Liver (tissue), 9 donors: ENCODE data around the gene PDE9A. TPM values are rescaled to one million over a fixed set of nuclear protein-coding genes. Genes with fewer than 3 reads are reported as not detected.

Source experiments
- DNase-seq: peaks from one replicate; pipeline ENCODE4 v3.0.0-alpha.2; 2017; ENCODE audit warnings: low spot score
- H3K27ac ChIP-seq, 2 donors: one replicate each; pipeline ENCODE4 v1.7.0; 2013; ENCODE audit warnings: inconsistent platforms in 2 of 2, low read length in 2 of 2, control low read depth in 1 of 2, low read depth in 1 of 2, mild to moderate bottlenecking in 1 of 2
- H3K27me3 ChIP-seq, 4 donors: one replicate each; pipeline versions ENCODE4 v1.6.1 to v1.7.0; 2013; ENCODE audit warnings: low read length in 3 of 4, inconsistent platforms in 1 of 4, mild to moderate bottlenecking in 1 of 4, moderate library complexity in 1 of 4; ENCODE audit not compliant: control insufficient read depth in 4 of 4, insufficient read depth in 4 of 4
- H3K36me3 ChIP-seq, 4 donors: one replicate each; pipeline versions ENCODE4 v1.6.1 to v1.7.0; 2013; ENCODE audit warnings: low read length in 3 of 4, mild to moderate bottlenecking in 3 of 4, low read depth in 1 of 4, moderate library complexity in 1 of 4; ENCODE audit not compliant: control insufficient read depth in 4 of 4, insufficient read depth in 3 of 4
- H3K4me1 ChIP-seq, 4 donors: one replicate each; pipeline versions ENCODE4 v1.6.1 to v1.7.0; 2013; ENCODE audit warnings: low read length in 3 of 4, mild to moderate bottlenecking in 3 of 4, moderate library complexity in 1 of 4; ENCODE audit not compliant: control insufficient read depth in 4 of 4, insufficient read depth in 4 of 4
- H3K4me3 ChIP-seq, 3 donors: one replicate each; pipeline versions ENCODE4 v1.6.1 to v1.7.0; 2013; ENCODE audit warnings: low read length in 3 of 3, control low read depth in 1 of 3, low read depth in 1 of 3, mild to moderate bottlenecking in 1 of 3
- H3K9ac ChIP-seq, 2 donors: one replicate each; pipeline ENCODE4 v1.7.0; 2013; ENCODE audit warnings: low read length in 2 of 2, mild to moderate bottlenecking in 2 of 2, moderate library complexity in 2 of 2, control low read depth in 1 of 2, low read depth in 1 of 2
- H3K9me3 ChIP-seq, 4 donors: one replicate each; pipeline versions ENCODE4 v1.6.1 to v1.7.0; 2013; ENCODE audit warnings: low read length in 3 of 4; ENCODE audit not compliant: control insufficient read depth in 4 of 4
- ATF3 ChIP-seq: IDR thresholded peaks from 2 replicates; pipeline ENCODE4 v1.6.1; 2016; ENCODE audit warnings: antibody characterized with exemption
- CTCF ChIP-seq: fragments of 150-350 bp; IDR thresholded peaks from 2 replicates; pipeline ENCODE4 v1.5.1; 2017; ENCODE audit warnings: improper control_type of control experiment, low read depth, low read length; ENCODE audit not compliant: missing input control
- EGR1 ChIP-seq, 2 donors: IDR thresholded peaks; 2 replicates each; pipeline ENCODE4 v1.6.1; 2016 to 2018; ENCODE audit warnings: antibody characterized with exemption in 2 of 2, low read depth in 2 of 2
- FOXA1 ChIP-seq: IDR thresholded peaks from 2 replicates; pipeline ENCODE4 v1.6.1; 2016; ENCODE audit warnings: antibody characterized with exemption
- FOXA2 ChIP-seq: IDR thresholded peaks from 2 replicates; pipeline ENCODE4 v1.6.1; 2016; ENCODE audit warnings: antibody characterized with exemption
- GABPA ChIP-seq, 2 donors: IDR thresholded peaks in 1 of 2; conservative IDR thresholded peaks in 1 of 2; 2 replicates each; pipeline ENCODE4 v1.6.1; 2016; ENCODE audit warnings: antibody characterized with exemption in 2 of 2, mild to moderate bottlenecking in 1 of 2, moderate library complexity in 1 of 2
- HNF4A ChIP-seq, 2 donors: conservative IDR thresholded peaks; 2 replicates each; pipeline ENCODE4 v1.6.1; 2016; ENCODE audit warnings: antibody characterized with exemption in 2 of 2, mild to moderate bottlenecking in 2 of 2
- HNF4G ChIP-seq: IDR thresholded peaks from 2 replicates; pipeline ENCODE4 v1.6.1; 2016; ENCODE audit warnings: antibody characterized with exemption
- JUND ChIP-seq, 2 donors: IDR thresholded peaks; 2 replicates each; pipeline ENCODE4 v1.6.1; 2016; ENCODE audit warnings: antibody characterized with exemption in 2 of 2
- MAX ChIP-seq: IDR thresholded peaks from 2 replicates; pipeline ENCODE4 v1.6.1; 2016; ENCODE audit warnings: antibody characterized with exemption
- RAD21 ChIP-seq, 2 donors: IDR thresholded peaks; 2 replicates each; pipeline ENCODE4 v1.6.1; 2016; ENCODE audit warnings: antibody characterized with exemption in 2 of 2, mild to moderate bottlenecking in 2 of 2
- REST ChIP-seq: IDR thresholded peaks from 2 replicates; pipeline ENCODE4 v1.6.1; 2016; ENCODE audit warnings: antibody characterized with exemption, mild to moderate bottlenecking
- RXRA ChIP-seq, 2 donors: IDR thresholded peaks; 2 replicates each; pipeline ENCODE4 v1.6.1; 2017 to 2018; ENCODE audit warnings: antibody characterized with exemption in 2 of 2, mild to moderate bottlenecking in 1 of 2
- SP1 ChIP-seq: IDR thresholded peaks from 2 replicates; pipeline ENCODE4 v1.6.1; 2018; ENCODE audit warnings: antibody characterized with exemption, mild to moderate bottlenecking
- TAF1 ChIP-seq: conservative IDR thresholded peaks from 2 replicates; pipeline ENCODE4 v1.6.1; 2016; ENCODE audit warnings: antibody characterized with exemption, mild to moderate bottlenecking
- YY1 ChIP-seq: IDR thresholded peaks from 2 replicates; pipeline ENCODE4 v1.6.1; 2016; ENCODE audit warnings: antibody characterized with exemption, mild to moderate bottlenecking
- ZBTB33 ChIP-seq: IDR thresholded peaks from 2 replicates; pipeline ENCODE4 v1.6.1; 2016; ENCODE audit warnings: antibody characterized with exemption
- WGBS: extraction: QIAGEN DNeasy Blood & Tissue Kit; methylation state at CpG from one replicate; pipeline ENCODE4 v1.1.7; 2013; 5-methylcytosine and 5-hydroxymethylcytosine counted together
- polyA plus RNA-seq, 2 donors: library from polyadenylated mRNA; stranded (reverse) in 1 of 2; unstranded in 1 of 2; fragments of 200-250 nt in 1 of 2; fragments of >200 nt in 1 of 2; fragmentation: Nextera tagmentation in 1 of 2; extraction: Ambion mirVana in 1 of 2; gene quantifications; one replicate each; pipeline versions ENCODE4 v1.2.1 to v1.2.3, GENCODE V29; 2013 to 2015
- total RNA-seq, 2 donors: library from RNA; depleted of rRNA; stranded (reverse); fragments of >200 nt; gene quantifications; one replicate each; pipeline ENCODE4 v1.2.3, GENCODE V29; 2014
- donor health status: healthy.
- donor health status: healthy.
- donor health status: healthy.
- donor health status: healthy.
- donor health status: healthy.

Gene PDE9A
- total and polyA plus RNA-seq, 4 donors: 1.5 to 4.2 (median 2.7) TPM

- TF ChIP-seq REST (no peak), HNF4G (no peak), RXRA (IDR thresholded peaks at IDR 0.05) (no peak), YY1 (no peak)
Measured at GRCh38 chr21:42702720-42703119, 49.3 kb downstream of the PDE9A start (continued).

- Histone ChIP-seq H3K27me3 (no peaks in the 10 kb centered on the region), H3K36me3 (no peaks in the 10 kb centered on the region), H3K9ac (no peak overlapping the region), H3K4me3 (no peak overlapping the region), H3K4me1 (no peaks in the 10 kb centered on the region), H3K9me3 (no peaks in the 10 kb centered on the region), H3K27ac (no peak overlapping the region)
- WGBS: 96% methylated on average over 24 of the region's 24 CpGs
- TF ChIP-seq YY1 (no peak), HNF4G (no peak), JUND (IDR thresholded peaks at IDR 0.05) (no peak)
- DNase-seq: no peak
Measured at GRCh38 chr21:42703136-42703908, 49.9 kb downstream of the PDE9A start.

- no peaks in the 10 kb centered on the region for H3K36me3 ChIP-seq
- H3K4me3 ChIP-seq: no peak overlapping the region
- no peak for TF ChIP-seq REST
- no peak for TF ChIP-seq JUND (IDR thresholded peaks at IDR 0.05)
- TF ChIP-seq FOXA1: no peak
- no peak for TF ChIP-seq GABPA (IDR thresholded peaks at IDR 0.05 in 1 of 2, conservative IDR thresholded peaks at IDR 0.05 in 1 of 2)
- TF ChIP-seq ATF3: no peak
- TF ChIP-seq RAD21 (IDR thresholded peaks at IDR 0.05): no peak
- no peak for TF ChIP-seq HNF4A (conservative IDR thresholded peaks at IDR 0.05)
- TF ChIP-seq CTCF: no peak
- no peak for TF ChIP-seq MAX
- TF ChIP-seq EGR1 (IDR thresholded peaks at IDR 0.05; ENCODE audit: low read depth in 2 of 2): no peak
- TF ChIP-seq ZBTB33: no peak
- no peak for TF ChIP-seq HNF4G
- no peak for TF ChIP-seq TAF1
- TF ChIP-seq RXRA (IDR thresholded peaks at IDR 0.05): no peak
- no peak for TF ChIP-seq SP1
- no peak for TF ChIP-seq FOXA2
- no peak for DNase-seq
- 95% methylated on average over 18 of the region's 18 CpGs for WGBS
- no peak overlapping the region for H3K27ac ChIP-seq
- H3K9me3 ChIP-seq: no peaks in the 10 kb centered on the region
- no peak overlapping the region for H3K9ac ChIP-seq
- no peaks in the 10 kb centered on the region for H3K27me3 ChIP-seq
- H3K4me1 ChIP-seq: no peaks in the 10 kb centered on the region
Measured at GRCh38 chr21:42703965-42704364, 50.5 kb downstream of the PDE9A start.
